H9 (cell line): ENCODE measurements around the gene HDAC6. TPM values are rescaled to one million over a fixed set of nuclear protein-coding genes. Genes with fewer than 3 reads are reported as not detected.

Experiments used
- DNase-seq: peaks from one replicate; pipeline ENCODE4 v3.0.0-alpha.2; 2017
- H2AFZ ChIP-seq: one replicate; pipeline ENCODE4 v1.6.1; 2013; ENCODE audit warnings: mild to moderate bottlenecking, low read length, control low read depth, moderate library complexity
- H2AK5ac ChIP-seq: 2 replicates; pipeline ENCODE4 v1.6.1; 2013; ENCODE audit warnings: low read length, control low read depth, mixed read lengths; ENCODE audit not compliant: insufficient read length
- H2BK120ac ChIP-seq: one replicate; pipeline ENCODE4 v1.6.1; 2013; ENCODE audit warnings: low read depth, mild to moderate bottlenecking, low read length, control low read depth, inconsistent platforms; ENCODE audit not compliant: poor library complexity, severe bottlenecking
- H2BK12ac ChIP-seq: 2 replicates; pipeline ENCODE4 v1.6.1; 2013; ENCODE audit warnings: low read length, control low read depth, mixed read lengths, low read depth; ENCODE audit not compliant: insufficient read length
- H2BK15ac ChIP-seq: 2 replicates; pipeline ENCODE4 v1.6.1; 2013; ENCODE audit warnings: low read depth, low read length, control low read depth
- H2BK20ac ChIP-seq: one replicate; pipeline ENCODE4 v1.6.1; 2013; ENCODE audit warnings: low read depth, mild to moderate bottlenecking, low read length, control low read depth, inconsistent platforms; ENCODE audit not compliant: poor library complexity, severe bottlenecking
- H2BK5ac ChIP-seq: 2 replicates; pipeline ENCODE4 v1.6.1; 2013; ENCODE audit warnings: low read length, control low read depth, mixed read lengths; ENCODE audit not compliant: insufficient read length
- H3K14ac ChIP-seq: 2 replicates; pipeline ENCODE4 v1.6.1; 2013; ENCODE audit warnings: low read length, control low read depth; ENCODE audit not compliant: insufficient read depth
- H3K18ac ChIP-seq: 2 replicates; pipeline ENCODE4 v1.6.1; 2013; ENCODE audit warnings: low read depth, mild to moderate bottlenecking, mixed read lengths, low read length, control low read depth; ENCODE audit not compliant: insufficient read length
- H3K23ac ChIP-seq: 2 replicates; pipeline ENCODE4 v1.6.1; 2013; ENCODE audit warnings: low read length, control low read depth, mixed read lengths, low read depth; ENCODE audit not compliant: insufficient read length
- H3K23me2 ChIP-seq: 2 replicates; pipeline ENCODE4 v1.6.1; 2013; ENCODE audit warnings: low read depth, mild to moderate bottlenecking, mixed read lengths, low read length, control low read depth; ENCODE audit not compliant: insufficient read length, poor library complexity, severe bottlenecking
- H3K27ac ChIP-seq: 2 replicates; pipeline ENCODE4 v1.5.1; 2013; ENCODE audit warnings: low read length, control low read depth, mixed read lengths, low read depth; ENCODE audit not compliant: insufficient read length
- H3K27me3 ChIP-seq: 2 replicates; pipeline ENCODE4 v1.6.1; 2013; ENCODE audit warnings: low read length, control low read depth, inconsistent platforms; ENCODE audit not compliant: insufficient read depth
- H3K4ac ChIP-seq: 2 replicates; pipeline ENCODE4 v1.6.1; 2013; ENCODE audit warnings: low read depth, mild to moderate bottlenecking, control low read depth, inconsistent platforms, low read length, moderate library complexity
- H3K4me1 ChIP-seq: 2 replicates; pipeline ENCODE4 v1.6.1; 2013; ENCODE audit warnings: low read length, control low read depth, inconsistent platforms; ENCODE audit not compliant: insufficient read depth
- H3K4me2 ChIP-seq: 2 replicates; pipeline ENCODE4 v1.6.1; 2013; ENCODE audit warnings: low read length, control low read depth, mixed read lengths; ENCODE audit not compliant: insufficient read length, insufficient read depth
- H3K56ac ChIP-seq: 2 replicates; pipeline ENCODE4 v1.6.1; 2013; ENCODE audit warnings: low read depth, mild to moderate bottlenecking, mixed read lengths, low read length, control low read depth; ENCODE audit not compliant: insufficient read length
- H3K79me1 ChIP-seq: 2 replicates; pipeline ENCODE4 v1.6.1; 2013; ENCODE audit warnings: low read depth, mild to moderate bottlenecking, moderate library complexity, low read length, control low read depth, inconsistent platforms; ENCODE audit not compliant: insufficient read depth, poor library complexity, severe bottlenecking
- H3K79me2 ChIP-seq: 2 replicates; pipeline ENCODE4 v1.6.1; 2013; ENCODE audit warnings: low read length, control low read depth, inconsistent platforms; ENCODE audit not compliant: insufficient read depth
- H3K9ac ChIP-seq: 2 replicates; pipeline ENCODE4 v1.6.1; 2013; ENCODE audit warnings: low read length, control low read depth, mixed read lengths; ENCODE audit not compliant: insufficient read length; ENCODE audit errors: extremely low read depth
- H3K9me3 ChIP-seq: one replicate; pipeline ENCODE4 v1.6.1; 2013; ENCODE audit warnings: low read depth, low read length, inconsistent platforms; ENCODE audit not compliant: control insufficient read depth
- H3T11ph ChIP-seq: one replicate; pipeline ENCODE4 v1.6.1; 2013; ENCODE audit warnings: mild to moderate bottlenecking, low read length, control low read depth, inconsistent platforms
- H4K20me1 ChIP-seq: one replicate; pipeline ENCODE4 v1.6.1; 2013; ENCODE audit not compliant: control insufficient read depth, insufficient read length, insufficient read depth
- H4K5ac ChIP-seq: 2 replicates; pipeline ENCODE4 v1.6.1; 2013; ENCODE audit warnings: low read depth, mild to moderate bottlenecking, mixed read lengths, low read length, control low read depth; ENCODE audit not compliant: insufficient read length
- H4K8ac ChIP-seq: replicated peaks from 2 replicates; pipeline ENCODE4 v1.6.1; 2013; ENCODE audit warnings: low read length, control low read depth, mixed read lengths, low read depth; ENCODE audit not compliant: insufficient read length
- H4K91ac ChIP-seq: 2 replicates; pipeline ENCODE4 v1.6.1; 2013; ENCODE audit warnings: low read depth, mild to moderate bottlenecking, moderate library complexity, mixed read lengths, low read length, control low read depth; ENCODE audit not compliant: insufficient read length
- H3K27ac Mint-ChIP-seq, 3 experiments: 2 replicates in 2 of 3; 3 replicates in 1 of 3; pipeline ENCODE4 v1.8.0; 2020 to 2021; ENCODE audit warnings: mixed read lengths in 3 of 3, mild to moderate bottlenecking in 1 of 3, moderate library complexity in 1 of 3
- H3K27me3 Mint-ChIP-seq: 2 replicates; pipeline ENCODE4 v1.8.0; 2021; ENCODE audit warnings: low read depth, mild to moderate bottlenecking, moderate library complexity, mixed read lengths
- H3K36me3 Mint-ChIP-seq, 3 experiments: 2 replicates in 2 of 3; 3 replicates in 1 of 3; pipeline ENCODE4 v1.8.0; 2020 to 2021; ENCODE audit warnings: low read depth in 3 of 3, mixed read lengths in 3 of 3; ENCODE audit not compliant: insufficient read depth in 1 of 3
- H3K4me1 Mint-ChIP-seq, 2 experiments: 2 replicates each; pipeline ENCODE4 v1.8.0; 2020; ENCODE audit warnings: mixed read lengths in 2 of 2
- H3K4me3 Mint-ChIP-seq, 2 experiments: 2 replicates in 1 of 2; 3 replicates in 1 of 2; pipeline ENCODE4 v1.8.0; 2020 to 2021; ENCODE audit warnings: mild to moderate bottlenecking in 2 of 2, mixed read lengths in 2 of 2, moderate library complexity in 1 of 2
- H3K9me3 Mint-ChIP-seq, 2 experiments: 2 replicates in 1 of 2; 3 replicates in 1 of 2; pipeline ENCODE4 v1.8.0; 2020; ENCODE audit warnings: mild to moderate bottlenecking in 2 of 2, mixed read lengths in 2 of 2, moderate library complexity in 1 of 2
- CTCF ChIP-seq: fragments of 200-600 bp; sonication (generic); conservative IDR thresholded peaks from 3 replicates; pipeline ENCODE4 v1.8.0; 2021; ENCODE audit warnings: antibody characterized with exemption, mild to moderate bottlenecking
- WGBS: extraction: QIAGEN DNeasy Blood & Tissue Kit; methylation state at CpG from one replicate; pipeline ENCODE4 v1.1.7; 2013; ENCODE audit warnings: missing lambda C conversion rate, low lambda C conversion rate, mixed read lengths; ENCODE audit not compliant: insufficient read length; ENCODE audit errors: extremely low coverage; 5-methylcytosine and 5-hydroxymethylcytosine counted together
- total RNA-seq: library from RNA; stranded (reverse); gene quantifications from 2 replicates; pipeline ENCODE4 v1.2.1, GENCODE V29; 2021

Gene HDAC6
- total RNA-seq, 1 experiment from 2014 or later: 52.8 TPM

GRCh38 chrX:48815266-48815665 lies 13.4 kb downstream of the HDAC6 start:
- Histone ChIP-seq H3K79me2 (no peaks in the 10 kb centered on the region), H2BK20ac (no peak overlapping the region), H3K27ac (no peak overlapping the region), H2BK12ac (no peak overlapping the region), H3K4me2 (no peak overlapping the region), H3T11ph (no peak overlapping the region), H4K20me1 (no peaks in the 10 kb centered on the region), H3K9me3 (peaks cover 20% of the 10 kb centered on the region), H3K27me3 (no peaks in the 10 kb centered on the region), H3K18ac (no peak overlapping the region), H3K4ac (no peak overlapping the region), H2BK120ac (no peak overlapping the region), H2AFZ (no peak overlapping the region), H3K14ac (no peak overlapping the region), H4K91ac (no peak overlapping the region), H3K23me2 (no peaks in the 10 kb centered on the region), H2BK5ac (no peak overlapping the region), H4K5ac (no peak overlapping the region), H3K79me1 (no peaks in the 10 kb centered on the region), H4K8ac (no peak overlapping the region), H3K23ac (no peak overlapping the region), H3K4me1 (no peaks in the 10 kb centered on the region), H3K9ac (no peak overlapping the region), H2AK5ac (no peak overlapping the region), H3K56ac (no peak overlapping the region), H2BK15ac (no peak overlapping the region)
- Mint-ChIP-seq H3K4me1 (no peaks in the 10 kb centered on the region), H3K27ac (no peak overlapping the region; a peak in 1 of 7 replicates), H3K36me3 (peaks cover 11 to 59% (median 53%) of the 10 kb centered on the region in 3 experiments), H3K4me3 (no peak overlapping the region), H3K27me3 (peaks cover 2% of the 10 kb centered on the region), H3K9me3 (peaks cover 64 to 83% of the 10 kb centered on the region in 2 experiments)
- DNase-seq: no peak
- no CpG with 5 or more reads among the region's 8 CpGs for WGBS
- TF ChIP-seq CTCF: no peak
